ES-I3 (cell line): Measurements from ENCODE around the gene NKIRAS1.
"Not testable (repeated sequence)": the region's sequence is repeated elsewhere in the genome, so short reads cannot be mapped to it uniquely, and the experiment has no call there.

ENCODE experiments used
- H3K36me3 ChIP-seq: 2 replicates; pipeline ENCODE4 v1.6.1; 2013; ENCODE audit warnings: mild to moderate bottlenecking, low read length, control low read depth, moderate library complexity; ENCODE audit not compliant: insufficient read depth
- H3K4me1 ChIP-seq: 2 replicates; pipeline ENCODE4 v1.6.1; 2013; ENCODE audit warnings: mild to moderate bottlenecking, control low read depth, low read length; ENCODE audit not compliant: insufficient read depth
- H3K9ac ChIP-seq: 2 replicates; pipeline ENCODE4 v1.6.1; 2013; ENCODE audit warnings: low read depth, mild to moderate bottlenecking, low read length, moderate library complexity
- H3K9me3 ChIP-seq: 2 replicates; pipeline ENCODE4 v1.6.1; 2013; ENCODE audit warnings: mild to moderate bottlenecking, low read length, moderate library complexity; ENCODE audit not compliant: control insufficient read depth, insufficient read depth

Gene NKIRAS1

DNA sequence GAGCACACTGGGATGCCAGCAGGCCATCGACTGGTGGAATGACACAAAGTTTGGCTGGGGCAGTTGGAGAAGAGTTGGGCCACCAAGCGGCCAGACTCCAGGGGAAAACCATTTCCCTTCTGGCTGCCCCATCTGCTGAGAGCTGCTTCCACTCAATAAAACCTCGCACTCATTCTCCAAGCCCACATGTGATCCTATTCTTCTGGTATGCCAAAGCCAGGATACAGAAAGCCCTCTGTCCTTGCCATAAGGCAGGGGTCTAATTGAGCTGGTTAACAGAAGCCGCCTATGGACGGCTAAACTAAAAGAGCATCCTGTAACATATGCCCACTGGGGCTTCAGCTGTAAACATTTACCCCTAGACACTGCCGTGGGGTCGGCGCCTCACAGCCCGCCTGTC is 55.1 kb downstream of the NKIRAS1 start:
- H3K9me3 ChIP-seq, result no peaks in the 10 kb centered on the region
- no peaks in the 10 kb centered on the region; the same call in 1 of the 2 replicates for H3K36me3 ChIP-seq
- no peak overlapping the region for H3K9ac ChIP-seq
- peaks cover 20% of the 10 kb centered on the region for H3K4me1 ChIP-seq

DNA sequence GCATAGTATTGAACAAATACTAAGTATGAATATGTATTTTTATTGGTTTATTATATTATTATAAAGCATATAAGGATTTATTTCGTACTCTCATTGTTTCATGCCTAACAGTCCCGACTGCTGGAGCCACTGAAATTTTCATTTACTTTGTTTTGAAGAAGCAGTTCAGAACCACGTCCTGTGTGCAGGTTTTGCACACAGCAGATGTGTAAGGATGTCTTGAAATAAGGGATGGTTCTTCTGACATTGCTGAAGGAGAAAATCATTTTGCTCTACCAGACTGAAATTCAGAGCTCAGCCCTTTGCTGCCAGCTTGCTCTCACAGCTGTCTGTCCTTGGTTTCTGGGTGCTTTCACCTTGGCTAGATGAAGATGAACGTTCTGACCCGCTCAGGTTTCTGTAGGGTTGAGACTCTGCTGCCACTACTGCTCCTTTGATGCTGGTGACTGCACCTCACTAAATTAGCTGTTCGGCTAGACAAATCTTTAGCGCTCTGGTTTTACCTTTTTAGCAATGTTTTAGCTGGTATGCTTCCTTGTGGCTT is 56.9 kb downstream of the NKIRAS1 start:
- no peaks in the 10 kb centered on the region; the same call in 1 of the 2 replicates for H3K36me3 ChIP-seq
- no peak overlapping the region for H3K9ac ChIP-seq
- peaks cover 8% of the 10 kb centered on the region for H3K4me1 ChIP-seq
- no peaks in the 10 kb centered on the region for H3K9me3 ChIP-seq

DNA sequence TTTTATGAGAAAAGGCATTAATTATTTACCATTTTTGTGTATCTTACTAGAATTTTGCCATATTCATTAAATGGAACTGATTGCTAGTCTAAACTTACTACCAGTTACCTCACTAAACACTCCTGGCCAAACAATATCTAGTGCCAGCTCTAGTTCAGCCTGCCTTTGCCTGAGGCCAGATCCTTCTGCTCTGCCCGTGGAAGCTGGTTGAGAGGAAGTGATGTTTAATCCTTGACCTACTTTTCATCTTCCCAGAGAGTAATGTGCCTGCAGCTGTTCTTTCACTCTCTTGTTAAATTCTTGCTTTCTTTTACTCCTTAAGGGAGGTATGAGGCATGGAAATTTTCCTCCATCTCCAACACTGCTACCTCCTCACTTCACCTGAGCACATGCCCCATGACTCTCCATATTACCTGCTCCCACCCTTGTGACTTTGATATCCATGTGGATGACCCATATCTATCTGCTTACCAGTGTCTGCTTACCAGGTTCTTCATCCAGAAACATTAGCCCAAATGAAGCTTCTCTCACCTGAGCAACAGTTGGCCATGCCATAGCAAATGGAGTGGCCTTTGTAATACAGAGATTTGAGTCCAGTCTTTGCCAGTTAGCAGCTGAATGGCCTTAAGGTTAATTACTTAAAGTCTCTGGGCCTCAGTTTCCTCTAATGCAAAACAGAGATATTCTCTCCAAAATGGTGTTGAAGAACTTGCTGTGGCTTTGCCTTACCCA is 57.6 kb downstream of the NKIRAS1 start:
- Histone ChIP-seq H3K4me1 (peaks cover 7% of the 10 kb centered on the region), H3K9ac (no peak overlapping the region), H3K36me3 (no peaks in the 10 kb centered on the region; the same call in 1 of the 2 replicates), H3K9me3 (no peaks in the 10 kb centered on the region)

DNA sequence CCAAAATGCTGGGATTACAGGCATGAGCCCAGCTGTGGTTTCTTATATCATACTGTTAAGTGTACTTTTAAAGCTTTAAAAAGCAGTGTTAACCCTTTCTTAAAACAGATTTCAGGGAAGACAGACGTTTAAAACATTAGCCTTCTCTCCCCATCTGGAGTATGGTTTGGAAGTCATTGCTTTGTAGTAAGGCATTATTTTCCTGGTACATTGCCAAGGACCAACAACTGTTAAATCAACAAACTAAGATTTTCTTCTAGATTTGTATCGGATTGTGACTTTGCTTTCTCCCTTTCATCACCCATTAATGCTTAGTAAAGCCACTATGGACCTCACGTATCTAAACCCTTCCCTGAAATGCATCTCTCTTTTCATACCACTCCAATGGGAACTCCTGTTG is 60.5 kb downstream of the NKIRAS1 start:
- peaks cover 3% of the 10 kb centered on the region; the same call in 1 of the 2 replicates for H3K9me3 ChIP-seq
- H3K4me1 ChIP-seq, result 0 out of 2 replicates have a peak, but pooled peaks cover 4% of the 10 kb centered on the region
- no peak overlapping the region for H3K9ac ChIP-seq
- no peaks in the 10 kb centered on the region for H3K36me3 ChIP-seq

DNA sequence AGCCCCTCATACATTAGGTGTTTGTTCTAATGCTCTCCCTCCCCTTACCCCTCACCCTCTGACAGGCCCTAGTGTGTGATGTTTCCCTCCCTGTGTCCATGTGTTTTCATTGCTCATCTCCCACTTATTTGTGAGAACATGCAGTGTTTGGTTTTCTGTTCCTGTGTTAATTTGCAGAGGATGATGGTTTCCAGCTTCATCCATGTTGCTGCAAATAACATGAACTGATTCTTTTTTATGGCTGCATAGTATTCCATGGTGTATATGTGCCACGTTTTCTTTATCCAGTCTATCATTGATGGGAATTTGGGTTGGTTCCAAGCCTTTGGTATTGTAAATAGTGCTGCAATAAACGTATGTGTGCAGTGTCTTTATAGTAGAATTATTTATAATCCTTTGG is 67.3 kb downstream of the NKIRAS1 start:
- H3K9ac ChIP-seq, H3K36me3 ChIP-seq, H3K4me1 ChIP-seq, H3K9me3 ChIP-seq: not testable (repeated sequence)

DNA sequence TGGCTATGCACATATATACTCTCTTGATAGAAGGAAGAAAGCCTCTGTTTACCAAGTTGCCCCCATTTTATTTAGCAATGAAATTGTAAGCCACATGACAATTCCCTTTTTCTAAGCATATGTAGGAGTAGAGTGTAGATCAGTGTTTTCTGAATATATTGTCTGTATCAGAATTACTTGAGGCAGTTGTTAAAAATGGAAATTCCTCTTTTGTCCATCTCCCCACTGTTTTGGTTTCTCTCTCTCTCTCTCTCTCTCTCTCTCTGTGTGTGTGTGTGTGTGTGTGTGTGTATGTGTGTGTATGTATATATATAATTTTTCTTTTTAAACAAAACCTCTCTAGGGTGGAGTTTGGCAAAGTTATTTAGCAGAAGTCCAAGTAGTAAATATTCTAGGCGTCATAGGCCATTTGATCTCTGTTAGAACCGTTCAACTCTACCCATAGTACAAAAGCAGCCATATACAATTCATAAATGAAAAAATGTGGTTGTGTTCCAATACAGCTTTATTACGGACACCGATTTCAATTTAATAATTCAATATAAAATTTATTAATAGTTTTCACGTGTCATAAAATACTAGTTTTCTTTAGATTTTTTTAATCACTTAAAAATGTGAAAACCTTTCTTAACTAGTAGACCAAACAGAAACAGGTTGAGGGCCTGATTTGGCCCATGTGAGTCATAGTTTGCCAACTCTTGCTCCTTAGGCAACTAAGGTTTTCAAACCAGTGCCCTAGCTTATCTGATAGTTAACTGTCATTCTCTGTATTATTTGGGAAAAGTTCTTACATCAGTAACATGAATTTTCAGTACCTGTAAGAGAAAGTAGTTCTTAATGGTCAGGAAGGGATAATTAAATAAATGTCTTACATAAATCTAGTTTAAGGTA is 71.2 kb downstream of the NKIRAS1 start:
- Histone ChIP-seq H3K36me3 (no peaks in the 10 kb centered on the region), H3K9me3 (no peaks in the 10 kb centered on the region), H3K4me1 (peaks cover under 1% of the 10 kb centered on the region; the same call in 1 of the 2 replicates), H3K9ac (no peak overlapping the region)

DNA sequence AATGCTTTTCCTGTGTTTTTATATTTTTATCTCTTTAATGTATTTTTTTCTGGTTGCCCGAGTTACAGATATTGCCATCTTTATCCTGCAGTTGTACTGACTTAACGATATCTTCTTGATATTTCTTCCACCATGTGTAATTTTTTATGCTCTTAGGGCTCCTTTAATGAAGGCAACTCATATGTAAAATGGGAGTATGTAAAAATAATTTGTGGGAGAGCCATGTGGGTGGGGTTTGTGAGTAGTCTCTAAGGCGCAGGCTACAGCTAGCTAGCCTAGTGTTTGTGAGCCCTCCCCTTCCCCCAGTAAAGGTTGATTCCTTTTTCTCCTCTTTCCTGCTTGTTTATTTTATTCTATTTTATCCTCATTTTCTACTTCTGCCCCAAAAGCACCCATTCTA is 72.9 kb downstream of the NKIRAS1 start:
- Histone ChIP-seq H3K9ac (no peak overlapping the region), H3K9me3 (no peaks in the 10 kb centered on the region), H3K4me1 (peaks cover 10% of the 10 kb centered on the region), H3K36me3 (no peaks in the 10 kb centered on the region)
